T-helper 1 cell treated with Interleukin-12 subunit alpha and Interleukin-12 subunit beta and Interleukin-4 antibody, amounts not matched to agents 30 μg/mL and 1 μg/mL, for 36 hours (primary cell): ENCODE measurements around the gene RPTOR.
"Not testable (repeated sequence)": the region's sequence is repeated elsewhere in the genome, so short reads cannot be mapped to it uniquely, and the experiment has no call there.

Source experiments
- H3K27ac Mint-ChIP-seq: one replicate; pipeline ENCODE4 v1.8.0; 2021; ENCODE audit warnings: mild to moderate bottlenecking, mixed read lengths
- H3K27me3 Mint-ChIP-seq: one replicate; pipeline ENCODE4 v1.8.0; 2021; ENCODE audit warnings: low read depth, mixed read lengths
- H3K36me3 Mint-ChIP-seq: one replicate; pipeline ENCODE4 v1.8.0; 2021; ENCODE audit warnings: low read depth, mixed read lengths
- H3K4me1 Mint-ChIP-seq: one replicate; pipeline ENCODE4 v1.8.0; 2021; ENCODE audit warnings: low read depth, mixed read lengths
- H3K4me3 Mint-ChIP-seq: one replicate; pipeline ENCODE4 v1.8.0; 2021; ENCODE audit warnings: mild to moderate bottlenecking, moderate library complexity, mixed read lengths
- H3K9me3 Mint-ChIP-seq: one replicate; pipeline ENCODE4 v1.8.0; 2021; ENCODE audit warnings: mixed read lengths

Gene RPTOR

DNA sequence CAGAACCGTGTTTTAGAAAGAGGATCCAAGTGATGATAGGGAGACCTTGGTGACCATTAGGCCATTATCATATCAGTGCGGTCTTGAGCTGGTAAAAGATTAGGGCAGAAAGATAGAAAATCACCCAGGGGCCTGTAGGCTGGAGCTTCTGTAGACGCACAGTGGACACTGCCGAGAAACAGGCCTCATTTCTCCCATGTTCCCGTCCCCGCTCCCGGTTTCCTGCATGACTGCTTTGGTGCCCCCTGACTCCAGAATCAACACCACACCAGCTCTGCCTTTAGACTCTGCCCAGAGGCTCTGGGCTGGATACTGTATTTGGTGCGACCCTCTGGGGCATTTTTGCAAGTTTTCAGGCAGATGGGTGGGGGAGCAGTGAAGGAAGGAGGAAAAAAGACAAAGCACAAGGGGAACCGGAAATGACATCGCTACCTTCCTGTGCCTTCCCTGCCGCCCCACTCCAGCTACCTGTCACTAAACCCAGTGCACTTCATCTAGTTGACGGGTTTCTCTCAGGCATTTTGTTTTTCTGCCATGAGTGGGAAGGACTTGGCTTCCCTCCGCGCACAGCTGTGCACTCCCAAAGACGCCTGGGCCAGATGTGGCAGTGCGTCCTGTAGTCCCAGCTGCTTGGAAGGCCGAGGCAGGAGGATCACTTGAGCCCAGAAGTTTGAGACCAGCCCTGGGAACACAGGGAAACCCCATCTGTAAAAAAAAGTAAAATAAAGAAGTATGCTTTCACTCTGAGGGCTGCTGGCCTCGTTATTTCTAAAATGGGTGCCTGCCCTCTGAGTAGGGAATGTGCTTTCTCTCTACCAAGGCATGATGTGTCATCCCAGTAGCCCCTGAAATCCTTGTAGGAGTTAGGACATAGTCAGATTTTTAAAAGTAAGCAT, 214.1 kb downstream of the RPTOR start:
- Mint-ChIP-seq H3K9me3 (peaks cover 7% of the 10 kb centered on the region), H3K27me3 (no peaks in the 10 kb centered on the region), H3K4me3 (peak overlapping the region; percentile 41), H3K27ac (peak overlapping the region; percentile 90), H3K4me1 (peaks cover 70% of the 10 kb centered on the region), H3K36me3 (peaks cover 60% of the 10 kb centered on the region)

DNA sequence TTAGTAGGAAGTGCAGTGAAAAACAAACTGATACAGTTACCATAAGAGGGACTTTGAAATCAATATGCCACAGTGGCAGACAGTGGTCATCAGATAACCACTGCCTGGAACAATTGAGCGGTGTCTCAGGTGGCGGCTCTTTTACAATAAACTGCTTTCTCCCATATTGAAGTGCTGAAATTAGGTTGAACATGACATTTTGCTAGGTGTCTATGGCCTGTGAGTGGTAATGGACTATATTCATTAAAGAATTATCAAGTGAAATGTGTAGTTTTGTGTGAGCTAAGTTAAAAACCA, 214.7 kb downstream of the RPTOR start:
- Mint-ChIP-seq H3K27ac (peak overlapping the region; percentile 90), H3K36me3 (peaks cover 54% of the 10 kb centered on the region), H3K27me3 (no peaks in the 10 kb centered on the region), H3K4me3 (peak overlapping the region; percentile 46), H3K9me3 (peaks cover 7% of the 10 kb centered on the region), H3K4me1 (peaks cover 70% of the 10 kb centered on the region)

DNA sequence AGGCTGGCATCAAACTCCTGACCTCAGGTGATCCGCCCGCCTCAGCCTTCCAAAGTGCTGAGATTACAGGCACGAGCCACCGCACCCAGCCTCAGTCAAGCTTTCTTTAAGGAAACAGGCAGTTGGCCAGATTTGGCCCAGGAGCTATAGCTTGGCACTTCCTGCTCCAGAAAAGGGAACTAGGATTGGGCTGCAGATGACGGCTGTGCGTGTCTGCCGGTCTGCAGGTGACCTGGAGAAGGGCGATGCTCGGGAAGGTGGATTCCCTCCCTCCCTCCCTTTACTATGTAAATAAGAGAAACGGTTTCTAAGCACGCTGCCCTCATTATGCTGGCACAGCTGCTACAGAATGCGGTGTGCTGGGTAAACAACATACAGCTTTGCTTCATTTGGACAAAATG, 215.9 kb downstream of the RPTOR start:
- H3K4me3 Mint-ChIP-seq: no peak overlapping the region
- H3K4me1 Mint-ChIP-seq: peaks cover 75% of the 10 kb centered on the region
- peaks cover 51% of the 10 kb centered on the region for H3K36me3 Mint-ChIP-seq
- H3K27ac Mint-ChIP-seq: peak overlapping the region; percentile 98
- peaks cover 7% of the 10 kb centered on the region for H3K9me3 Mint-ChIP-seq
- no peaks in the 10 kb centered on the region for H3K27me3 Mint-ChIP-seq

DNA sequence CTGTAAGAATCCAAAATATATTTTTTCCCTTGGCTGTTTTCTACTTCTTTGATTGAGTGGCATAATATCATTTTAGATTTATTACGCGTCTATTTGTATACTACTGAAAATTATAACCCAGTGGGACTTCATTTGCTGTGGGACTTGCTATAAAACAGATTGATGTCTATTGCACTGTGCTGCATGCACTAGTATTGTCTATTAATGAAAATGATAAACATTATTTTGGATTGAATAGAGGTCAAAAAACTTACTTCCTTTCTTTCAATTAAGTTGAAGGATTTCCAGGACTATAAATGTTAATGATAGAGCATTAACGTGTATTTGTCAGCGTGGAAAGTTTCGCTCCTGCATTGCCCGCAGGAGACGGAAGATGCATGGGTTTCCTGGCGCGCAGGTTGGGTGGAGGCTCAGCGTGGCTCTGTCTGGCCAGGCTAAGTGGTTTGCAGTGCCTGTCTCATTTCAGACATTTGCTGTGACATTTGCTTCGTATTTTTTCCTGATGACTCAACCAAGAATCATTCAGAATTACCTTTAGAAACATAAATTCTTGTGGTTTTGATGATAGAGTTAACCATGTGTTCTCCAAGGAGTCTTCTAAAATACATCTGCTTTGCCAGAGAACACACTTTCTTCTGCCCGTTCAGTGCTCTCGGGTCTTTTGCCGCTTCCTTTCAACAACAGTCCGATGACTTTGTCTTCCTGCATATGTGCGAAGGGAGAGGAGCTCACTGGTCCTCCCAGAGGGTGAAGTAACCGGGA, 216.7 kb downstream of the RPTOR start:
- Mint-ChIP-seq H3K4me1 (peaks cover 76% of the 10 kb centered on the region), H3K36me3 (peaks cover 49% of the 10 kb centered on the region), H3K9me3 (peaks cover 7% of the 10 kb centered on the region), H3K4me3 (peak overlapping the region; percentile 74), H3K27ac (peak overlapping the region; percentile 98), H3K27me3 (no peaks in the 10 kb centered on the region)

DNA sequence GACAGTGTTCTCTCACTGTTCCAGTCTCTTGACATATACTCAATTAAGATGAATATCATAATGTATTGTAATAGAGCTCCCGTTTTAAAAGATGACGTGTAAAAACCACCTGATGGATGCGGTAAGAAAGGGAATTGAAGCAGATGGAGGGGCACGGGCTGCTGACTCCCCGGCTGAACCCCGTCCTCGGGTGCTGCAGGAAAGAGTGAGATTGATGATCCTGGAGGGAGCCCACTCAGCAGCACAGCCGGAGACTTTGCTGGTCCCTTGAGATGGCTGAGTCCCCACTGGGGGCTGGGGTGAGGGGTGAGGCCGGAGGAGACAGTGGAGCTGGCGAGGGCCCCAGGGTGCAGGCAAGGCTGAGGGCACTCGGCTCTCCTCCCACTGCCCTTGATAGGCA, 217.4 kb downstream of the RPTOR start:
- Mint-ChIP-seq H3K4me3 (peak overlapping the region; percentile 74), H3K9me3 (peaks cover 7% of the 10 kb centered on the region), H3K27ac (peak overlapping the region; percentile 98), H3K36me3 (peaks cover 46% of the 10 kb centered on the region), H3K27me3 (no peaks in the 10 kb centered on the region), H3K4me1 (peaks cover 77% of the 10 kb centered on the region)

DNA sequence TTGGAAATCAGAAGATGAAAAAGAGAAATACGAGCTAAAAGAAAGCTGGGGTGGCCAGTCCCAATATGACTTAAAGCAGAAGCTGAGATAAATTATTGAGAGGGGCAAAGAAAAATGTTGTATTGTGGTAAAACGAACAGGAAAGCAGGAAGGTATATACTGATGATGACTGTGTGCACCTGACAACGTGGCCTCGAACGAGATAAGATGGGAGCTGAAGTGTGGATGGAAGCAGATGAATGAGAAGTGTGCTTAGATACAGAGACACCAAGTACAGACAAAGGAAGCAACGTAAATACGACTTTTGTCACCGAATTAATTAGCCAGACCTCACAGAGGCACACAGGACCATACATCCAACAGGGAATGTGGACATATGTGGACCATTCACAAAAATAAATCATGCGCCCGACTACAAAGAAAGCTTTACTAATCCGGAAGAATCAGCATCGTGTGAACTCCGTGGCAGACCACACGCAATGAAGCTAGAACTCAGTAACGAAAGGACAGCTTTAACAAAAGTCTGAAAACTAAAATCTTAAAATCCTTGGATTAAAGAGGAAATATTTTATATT, 218.7 kb downstream of the RPTOR start:
- Mint-ChIP-seq H3K27ac (peak overlapping the region; percentile 87), H3K36me3 (peaks cover 34% of the 10 kb centered on the region), H3K4me1 (peaks cover 66% of the 10 kb centered on the region), H3K27me3 (no peaks in the 10 kb centered on the region), H3K4me3 (peak overlapping the region; percentile 54), H3K9me3 (no peaks in the 10 kb centered on the region)

DNA sequence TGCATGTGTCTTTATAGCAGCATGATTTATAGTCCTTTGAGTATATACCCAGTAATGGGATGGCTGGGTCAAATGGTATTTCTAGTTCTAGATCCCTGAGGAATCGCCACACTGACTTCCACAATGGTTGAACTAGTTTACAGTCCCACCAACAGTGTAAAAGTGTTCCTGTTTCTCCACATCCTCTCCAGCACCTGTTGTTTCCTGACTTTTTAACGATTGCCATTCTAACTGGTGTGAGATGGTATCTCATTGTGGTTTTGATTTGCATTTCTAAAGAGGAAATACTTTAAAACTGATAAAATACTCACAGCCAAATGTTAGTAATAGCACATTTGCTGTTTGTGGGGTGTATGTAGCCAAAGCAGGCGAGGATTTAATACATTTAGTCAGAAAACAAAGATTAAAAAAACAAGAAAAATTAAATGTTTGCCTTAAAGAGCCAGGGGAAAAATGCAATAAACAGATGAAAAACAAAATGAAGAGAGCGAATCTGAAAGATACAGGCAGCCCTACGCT, 220.0 kb downstream of the RPTOR start:
- Mint-ChIP-seq H3K4me1 (peaks cover 62% of the 10 kb centered on the region), H3K4me3 (peak overlapping the region; percentile 69), H3K36me3 (peaks cover 33% of the 10 kb centered on the region), H3K27ac (peak overlapping the region; percentile 94)
- H3K27me3 Mint-ChIP-seq, H3K9me3 Mint-ChIP-seq: not testable (repeated sequence)

DNA sequence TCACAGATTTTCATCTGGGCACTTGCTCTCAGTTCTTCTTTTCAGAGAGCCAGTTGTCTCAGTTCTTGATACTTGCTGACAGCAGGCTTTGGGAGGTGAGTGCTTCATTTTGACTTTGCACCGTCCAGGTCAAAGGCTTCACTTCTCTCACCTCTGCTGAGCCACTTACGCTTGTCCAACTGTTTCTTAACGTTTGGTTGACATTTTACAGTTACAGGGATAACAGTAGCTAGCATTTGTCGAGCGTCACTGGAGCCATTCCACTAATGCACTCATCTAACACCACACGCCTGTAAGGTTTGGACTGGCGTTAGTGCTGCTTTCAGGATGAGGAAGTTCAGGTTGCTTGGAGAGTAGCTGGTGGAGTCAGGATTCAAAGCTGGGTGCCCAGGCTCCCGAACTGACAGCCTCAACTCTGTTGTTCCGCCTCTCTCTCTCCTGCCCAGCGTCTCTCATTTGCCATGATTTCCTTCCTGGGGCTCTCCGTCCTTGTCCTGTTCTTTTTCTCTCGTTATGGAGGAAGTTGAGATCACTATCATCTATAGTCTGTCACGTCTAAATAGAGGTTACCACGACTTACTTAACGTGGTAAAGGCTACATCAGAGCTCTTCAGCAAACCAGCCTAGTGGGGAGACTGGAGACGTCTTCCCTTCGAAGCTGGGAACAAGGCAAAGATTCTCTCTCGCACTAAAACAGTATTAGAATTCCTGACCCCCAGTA, 220.8 kb downstream of the RPTOR start:
- H3K36me3 Mint-ChIP-seq: peaks cover 29% of the 10 kb centered on the region
- no peaks in the 10 kb centered on the region for H3K9me3 Mint-ChIP-seq
- H3K27me3 Mint-ChIP-seq: no peaks in the 10 kb centered on the region
- H3K27ac Mint-ChIP-seq: peak overlapping the region; percentile 94
- H3K4me3 Mint-ChIP-seq: peak overlapping the region; percentile 69
- peaks cover 59% of the 10 kb centered on the region for H3K4me1 Mint-ChIP-seq

DNA sequence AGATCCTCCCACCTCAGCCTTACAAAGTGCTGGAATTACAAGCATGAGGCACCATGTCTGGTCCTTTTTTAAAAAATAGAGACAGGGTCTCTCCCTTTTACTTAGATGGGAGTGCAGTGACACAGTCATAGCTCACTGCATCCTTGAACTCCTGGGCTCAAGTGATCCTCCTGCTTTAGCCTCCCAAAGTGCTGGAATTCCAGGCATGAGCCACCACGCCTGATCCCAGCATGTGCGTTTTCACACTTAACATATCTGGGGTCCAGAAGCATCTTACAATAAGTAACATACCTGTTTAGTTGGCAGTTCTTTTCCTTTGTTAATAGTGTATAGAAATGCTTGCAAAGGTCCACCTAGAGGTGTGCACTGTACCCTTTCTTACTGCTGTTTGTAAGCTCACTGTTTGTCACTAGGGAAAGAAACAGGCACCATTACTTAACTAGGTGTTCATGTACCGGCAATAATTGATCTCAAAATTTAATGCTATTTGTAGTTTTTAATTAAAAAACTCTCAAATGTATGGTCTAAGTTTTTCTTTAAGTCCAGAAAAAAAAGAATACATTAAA, 221.7 kb downstream of the RPTOR start:
- peak overlapping the region; percentile 13 for H3K4me3 Mint-ChIP-seq
- H3K36me3 Mint-ChIP-seq: peaks cover 36% of the 10 kb centered on the region
- H3K27me3 Mint-ChIP-seq: no peaks in the 10 kb centered on the region
- H3K9me3 Mint-ChIP-seq: no peaks in the 10 kb centered on the region
- H3K4me1 Mint-ChIP-seq: peaks cover 59% of the 10 kb centered on the region
- peak overlapping the region; percentile 94 for H3K27ac Mint-ChIP-seq

DNA sequence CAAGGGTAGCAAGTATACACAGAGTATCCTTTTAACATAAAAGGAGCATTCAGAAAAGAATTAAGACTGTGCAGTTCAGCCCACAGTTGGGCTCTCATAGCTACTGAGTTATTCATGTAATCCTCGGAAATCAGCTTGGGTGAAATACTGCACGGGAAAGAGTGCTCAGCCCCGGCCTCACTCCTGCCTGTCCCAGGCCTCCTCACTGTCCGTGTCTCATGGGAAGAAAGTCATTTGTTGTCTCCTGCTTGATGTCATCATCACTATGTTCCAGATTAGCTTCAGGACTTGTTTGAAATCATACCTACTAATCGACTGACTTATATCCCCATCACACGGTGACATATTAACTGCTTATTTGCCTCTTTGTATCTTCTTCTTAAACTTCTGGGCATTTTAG, 223.8 kb downstream of the RPTOR start:
- Mint-ChIP-seq H3K27ac (no peak overlapping the region), H3K4me1 (peaks cover 54% of the 10 kb centered on the region), H3K27me3 (no peaks in the 10 kb centered on the region), H3K36me3 (peaks cover 23% of the 10 kb centered on the region), H3K4me3 (no peak overlapping the region), H3K9me3 (no peaks in the 10 kb centered on the region)

DNA sequence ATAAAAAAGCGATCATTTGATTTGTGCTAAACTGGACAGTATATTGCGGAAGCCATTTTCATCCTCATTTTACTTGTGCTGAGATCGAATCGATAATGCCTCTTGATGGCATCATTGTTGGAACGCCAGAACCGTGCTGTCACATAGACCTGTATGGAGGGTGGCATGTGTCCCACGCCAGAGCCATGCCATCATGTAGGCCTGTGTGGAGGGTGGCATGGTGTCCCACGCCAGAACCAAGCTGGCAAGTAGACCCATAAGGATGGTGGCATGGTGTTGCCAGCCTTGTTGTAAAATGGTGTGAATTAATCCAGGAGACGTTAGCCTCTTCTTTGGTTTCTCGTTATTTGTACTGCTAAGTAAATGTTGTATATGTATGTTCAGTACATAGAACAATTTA, 224.3 kb downstream of the RPTOR start:
- no peaks in the 10 kb centered on the region for H3K9me3 Mint-ChIP-seq
- H3K27ac Mint-ChIP-seq: no peak overlapping the region
- H3K4me3 Mint-ChIP-seq: no peak overlapping the region
- H3K4me1 Mint-ChIP-seq: peaks cover 56% of the 10 kb centered on the region
- H3K27me3 Mint-ChIP-seq: no peaks in the 10 kb centered on the region
- H3K36me3 Mint-ChIP-seq: peaks cover 21% of the 10 kb centered on the region

DNA sequence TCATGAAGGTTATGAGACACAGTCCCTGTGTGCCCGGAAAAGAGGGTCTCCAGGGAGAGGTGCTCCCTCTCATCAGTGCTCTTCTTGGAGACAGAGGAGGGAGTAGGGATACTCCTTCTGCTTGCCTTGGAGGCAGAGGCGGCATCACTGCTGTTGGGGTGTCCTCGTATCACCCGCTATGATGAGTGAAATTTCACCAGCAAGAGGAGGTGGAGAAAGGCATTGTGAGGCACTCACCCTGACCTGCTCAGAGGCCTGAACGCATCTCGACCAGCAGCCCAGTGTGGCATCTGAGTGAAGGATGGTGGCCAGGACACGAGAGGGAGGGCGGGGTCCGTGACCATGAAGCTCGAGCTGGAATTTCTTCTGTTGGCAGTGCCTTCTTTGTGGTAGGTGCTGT, 224.9 kb downstream of the RPTOR start:
- peaks cover 62% of the 10 kb centered on the region for H3K4me1 Mint-ChIP-seq
- H3K27ac Mint-ChIP-seq: no peak overlapping the region
- no peaks in the 10 kb centered on the region for H3K27me3 Mint-ChIP-seq
- H3K4me3 Mint-ChIP-seq: no peak overlapping the region
- H3K36me3 Mint-ChIP-seq: peaks cover 25% of the 10 kb centered on the region
- H3K9me3 Mint-ChIP-seq: no peaks in the 10 kb centered on the region

DNA sequence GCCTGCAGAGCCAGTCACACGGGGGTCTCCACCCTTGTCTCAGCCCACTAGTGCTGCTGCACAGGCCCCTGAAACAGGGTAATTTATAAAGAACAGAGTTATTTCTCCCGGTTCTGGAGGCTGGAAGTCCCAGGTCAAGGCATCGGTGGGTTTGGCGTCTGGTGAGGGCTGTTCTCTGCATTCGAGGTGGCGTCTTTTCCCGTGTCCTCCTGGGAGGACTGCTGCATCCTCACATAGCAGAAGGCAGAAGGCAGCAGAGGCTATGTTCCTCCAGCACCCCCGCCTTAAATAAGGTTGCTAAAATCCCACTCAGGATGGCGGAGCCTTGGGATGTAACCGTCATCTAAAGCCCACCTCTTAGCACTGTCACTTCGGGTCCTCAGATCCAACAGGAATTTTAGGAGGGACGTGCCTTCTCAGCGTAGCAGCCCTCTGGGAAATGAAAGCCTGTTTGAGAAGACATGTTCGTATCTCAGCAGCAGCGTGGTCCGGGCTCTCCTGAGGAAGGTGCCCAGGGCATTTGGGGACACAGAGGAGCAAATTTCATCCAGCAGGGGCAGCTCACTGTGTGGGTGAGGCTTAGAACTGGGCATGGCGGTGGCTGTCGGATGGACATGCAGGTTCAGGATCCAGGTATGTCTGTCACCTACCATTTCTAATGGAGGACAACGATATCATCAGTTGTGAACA, 225.4 kb downstream of the RPTOR start:
- Mint-ChIP-seq H3K9me3 (no peaks in the 10 kb centered on the region), H3K4me1 (peaks cover 63% of the 10 kb centered on the region), H3K4me3 (no peak overlapping the region)

More for the DNA sequence above, 225.4 kb downstream of the RPTOR start:
- peaks cover 23% of the 10 kb centered on the region for H3K36me3 Mint-ChIP-seq
- H3K27ac Mint-ChIP-seq: no peak overlapping the region
- H3K27me3 Mint-ChIP-seq: no peaks in the 10 kb centered on the region
